ENCODE measurements around the gene DPP10.

- TF ChIP-seq CTCF (IDR thresholded peaks at IDR 0.05): no peak
- no peak for TF ChIP-seq POLR2A (IDR thresholded peaks at IDR 0.05; ENCODE audit: low read depth)
- no peak for TF ChIP-seq POLR2AphosphoS5 (IDR thresholded peaks at IDR 0.05)
Measured at GRCh38 chr2:115168457-115168856, 726.0 kb downstream of the DPP10 start.

Measured in esophagus muscularis mucosa (tissue), 3 donors.